ENCODE results near the gene RAB3GAP2. TPM values are rescaled to one million over a fixed set of nuclear protein-coding genes. Genes with fewer than 3 reads are reported as not detected.
A peak's percentile ranks its signal among the peaks of the same experiment; 100 is the strongest.
"Not testable (repeated sequence)": the region's sequence is repeated elsewhere in the genome, so short reads cannot be mapped to it uniquely, and the experiment has no call there.

The RAB3GAP2 gene
- total RNA-seq, 1 donor from 2014 or later = 21.6 TPM

DNA sequence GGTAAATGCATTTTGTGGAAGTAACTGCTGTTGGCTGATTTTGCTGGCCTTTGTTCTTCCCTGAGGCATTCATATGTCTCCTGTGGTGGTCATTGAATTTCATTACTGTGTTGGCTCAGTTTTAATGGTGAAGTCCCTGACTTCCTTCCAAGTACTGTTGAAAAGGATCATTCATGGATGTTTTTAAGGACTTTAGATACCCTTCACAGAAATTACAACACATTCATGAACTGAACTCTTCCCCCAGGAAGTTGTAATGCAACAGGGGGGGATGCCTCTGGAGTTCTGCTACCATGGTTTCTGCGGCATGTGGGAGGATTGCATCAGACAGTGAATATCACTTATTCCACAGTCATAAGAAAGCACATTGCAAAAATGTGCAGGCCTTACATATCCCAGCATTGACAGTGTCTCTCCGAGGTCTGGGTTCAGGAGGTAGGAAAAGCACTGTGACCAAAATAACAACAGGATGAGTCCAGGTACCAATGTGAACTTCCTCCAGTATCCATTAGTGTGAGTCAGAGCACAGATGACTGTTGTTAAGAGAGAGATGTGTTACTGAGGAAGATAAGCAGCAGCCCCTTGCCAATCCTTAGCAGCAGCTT, 2.1 kb upstream of the RAB3GAP2 start:
- no peak for DNase-seq (ENCODE audit: low read depth)
- H3K4me3 ChIP-seq (ENCODE audit: low read depth, low read length) = no peak overlapping the region
- TF ChIP-seq, protein P1, sequence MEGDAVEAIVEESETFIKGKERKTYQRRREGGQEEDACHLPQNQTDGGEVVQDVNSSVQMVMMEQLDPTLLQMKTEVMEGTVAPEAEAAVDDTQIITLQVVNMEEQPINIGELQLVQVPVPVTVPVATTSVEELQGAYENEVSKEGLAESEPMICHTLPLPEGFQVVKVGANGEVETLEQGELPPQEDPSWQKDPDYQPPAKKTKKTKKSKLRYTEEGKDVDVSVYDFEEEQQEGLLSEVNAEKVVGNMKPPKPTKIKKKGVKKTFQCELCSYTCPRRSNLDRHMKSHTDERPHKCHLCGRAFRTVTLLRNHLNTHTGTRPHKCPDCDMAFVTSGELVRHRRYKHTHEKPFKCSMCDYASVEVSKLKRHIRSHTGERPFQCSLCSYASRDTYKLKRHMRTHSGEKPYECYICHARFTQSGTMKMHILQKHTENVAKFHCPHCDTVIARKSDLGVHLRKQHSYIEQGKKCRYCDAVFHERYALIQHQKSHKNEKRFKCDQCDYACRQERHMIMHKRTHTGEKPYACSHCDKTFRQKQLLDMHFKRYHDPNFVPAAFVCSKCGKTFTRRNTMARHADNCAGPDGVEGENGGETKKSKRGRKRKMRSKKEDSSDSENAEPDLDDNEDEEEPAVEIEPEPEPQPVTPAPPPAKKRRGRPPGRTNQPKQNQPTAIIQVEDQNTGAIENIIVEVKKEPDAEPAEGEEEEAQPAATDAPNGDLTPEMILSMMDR (conservative IDR thresholded peaks at IDR 0.05; ENCODE audit: low read depth, low read length) = no peak

DNA sequence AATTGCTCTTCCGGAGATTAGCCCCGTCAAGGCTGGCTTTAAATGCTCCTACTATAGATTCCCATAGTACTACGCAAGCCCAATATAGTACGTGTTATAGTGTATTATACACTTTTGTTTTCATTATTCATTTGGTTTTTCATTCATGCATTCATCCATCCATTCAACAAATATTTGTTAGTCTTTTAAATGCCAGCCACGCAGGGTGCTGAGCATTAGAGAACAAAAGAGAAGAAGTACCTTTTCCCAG, 513 bp upstream of the RAB3GAP2 start:
- no peak for DNase-seq (ENCODE audit: low read depth)
- TF ChIP-seq, protein P1 (conservative IDR thresholded peaks at IDR 0.05; ENCODE audit: low read depth, low read length) = no peak
- H3K4me3 ChIP-seq (ENCODE audit: low read depth, low read length) = peak overlapping the region; percentile 89

DNA sequence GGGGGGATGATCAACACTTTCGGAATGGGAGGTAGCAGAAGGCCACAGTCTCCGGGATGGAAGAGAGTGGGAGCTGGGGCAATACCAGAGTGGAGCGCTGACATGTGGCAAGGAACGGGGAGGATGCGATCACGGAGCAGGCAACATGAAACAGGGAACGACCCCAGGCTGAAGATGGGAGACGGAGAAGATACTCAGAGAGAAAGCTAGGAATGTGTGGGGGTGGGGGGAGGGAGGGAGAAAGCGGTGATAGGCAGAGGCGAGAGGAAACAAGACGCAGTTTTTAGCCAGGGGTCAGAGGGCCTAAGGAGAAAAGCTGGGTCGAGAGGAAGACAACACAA, 577 bp downstream of the RAB3GAP2 start:
- no peak for DNase-seq (ENCODE audit: low read depth)
- H3K4me3 ChIP-seq (ENCODE audit: low read depth, low read length) = peak overlapping the region; percentile 89
- TF ChIP-seq, protein P1 (conservative IDR thresholded peaks at IDR 0.05; ENCODE audit: low read depth, low read length) = no peak

DNA sequence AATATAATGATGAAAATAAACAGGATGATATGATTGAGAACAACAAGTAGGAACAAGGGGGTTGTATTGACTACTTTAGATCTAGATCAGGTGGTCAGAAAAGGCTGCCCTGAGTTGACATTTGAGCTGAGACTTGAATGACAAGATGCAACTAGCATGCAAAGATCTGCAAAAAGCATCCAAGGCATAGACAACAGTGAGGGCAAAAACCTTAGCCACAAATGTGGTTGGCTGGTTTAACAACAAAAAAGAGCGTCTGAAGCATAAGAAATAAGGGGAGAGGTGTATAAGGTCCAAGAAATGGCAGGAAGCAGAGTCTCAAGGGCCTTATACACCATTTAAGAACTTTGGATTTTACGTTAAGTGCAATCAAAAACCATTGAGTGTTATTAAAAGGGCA, 3.2 kb downstream of the RAB3GAP2 start:
- TF ChIP-seq, protein P1 (conservative IDR thresholded peaks at IDR 0.05; ENCODE audit: low read depth, low read length) = no peak
- DNase-seq (ENCODE audit: low read depth) = no peak
- no peak overlapping the region for H3K4me3 ChIP-seq (ENCODE audit: low read depth, low read length)

DNA sequence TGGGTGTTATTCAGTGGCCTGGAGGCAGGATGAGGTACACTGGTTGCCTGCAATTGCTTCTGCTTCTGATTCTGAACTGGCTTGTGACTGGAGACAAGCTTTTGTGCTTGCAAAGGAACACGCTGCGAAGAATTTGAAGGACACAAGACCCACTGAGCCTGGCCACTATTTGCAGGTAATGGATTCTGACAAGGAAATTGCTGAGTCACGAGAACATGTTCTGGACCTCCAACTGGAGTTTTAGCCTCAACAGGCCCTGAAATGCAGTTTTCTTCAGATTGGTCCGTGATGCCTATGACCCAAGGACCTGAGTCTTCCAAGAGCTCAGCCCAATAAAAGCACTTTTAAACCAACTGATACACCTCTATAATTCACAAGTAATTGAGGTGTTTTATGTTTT, 4.6 kb downstream of the RAB3GAP2 start:
- TF ChIP-seq, protein P1 (conservative IDR thresholded peaks at IDR 0.05; ENCODE audit: low read depth, low read length) = no peak

DNA sequence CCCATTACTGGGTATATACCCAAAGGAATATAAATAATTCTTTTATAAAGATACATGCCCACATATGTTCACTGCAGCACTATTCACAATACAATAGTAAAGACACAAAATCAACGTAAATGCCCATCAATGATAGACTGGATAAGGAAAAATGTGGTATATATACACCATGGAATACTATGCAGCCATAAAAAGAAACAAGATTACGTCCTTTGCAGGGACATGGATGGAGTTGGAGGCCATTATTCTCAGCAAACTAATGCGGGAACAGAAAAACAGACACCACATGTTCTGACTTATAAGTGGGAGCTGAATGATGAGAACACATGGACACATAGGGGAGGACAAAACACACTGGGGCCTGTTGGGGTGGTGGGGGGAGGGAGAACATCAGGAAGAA, 12.0 kb downstream of the RAB3GAP2 start:
- H3K4me3 ChIP-seq (ENCODE audit: low read depth, low read length) = not testable (repeated sequence)

More for the DNA sequence above, 4.6 kb downstream of the RAB3GAP2 start:
- H3K4me3 ChIP-seq (ENCODE audit: low read depth, low read length) = no peak overlapping the region
- DNase-seq (ENCODE audit: low read depth) = no peak

DNA sequence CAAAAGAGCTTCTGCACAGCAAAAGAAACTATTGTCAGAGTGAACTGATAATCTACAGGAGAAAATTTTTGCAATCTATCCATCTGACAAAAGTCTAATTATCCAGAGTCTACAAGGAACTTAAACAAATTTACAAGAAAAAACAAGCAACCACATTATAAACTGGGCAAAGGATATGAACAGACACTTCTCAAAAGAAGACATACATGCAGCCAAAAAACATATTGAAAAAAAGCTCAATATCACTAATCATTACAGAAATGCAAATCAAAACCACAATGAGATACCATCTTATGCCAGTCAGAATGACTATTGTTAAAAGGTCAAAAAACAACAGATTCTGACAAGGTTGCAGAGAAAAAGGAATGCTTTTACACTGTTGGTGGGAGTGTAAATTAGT, 12.5 kb downstream of the RAB3GAP2 start:
- DNase-seq (ENCODE audit: low read depth); H3K4me3 ChIP-seq (ENCODE audit: low read depth, low read length): not testable (repeated sequence)

More for the DNA sequence above, 12.0 kb downstream of the RAB3GAP2 start:
- not testable (repeated sequence) for DNase-seq (ENCODE audit: low read depth)

DNA sequence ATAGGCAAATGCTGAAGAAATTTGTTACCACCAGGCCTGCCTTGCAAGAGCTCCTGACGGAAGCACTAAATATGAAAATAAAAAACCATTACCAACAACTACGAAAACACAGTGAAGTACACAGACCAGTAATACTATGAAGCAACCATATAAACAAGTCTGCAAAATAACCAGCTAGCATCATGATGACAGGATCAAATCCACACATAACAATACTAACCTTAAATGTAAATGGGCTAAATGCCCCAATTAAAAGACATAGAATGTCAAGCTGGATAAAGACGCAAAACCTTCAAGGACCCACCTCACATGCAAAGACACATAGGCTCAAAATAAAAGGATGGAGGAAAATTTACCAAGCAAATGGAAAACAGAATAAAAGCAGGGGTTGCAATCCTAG, 16.1 kb downstream of the RAB3GAP2 start:
- not testable (repeated sequence) for H3K4me3 ChIP-seq (ENCODE audit: low read depth, low read length); DNase-seq (ENCODE audit: low read depth)

DNA sequence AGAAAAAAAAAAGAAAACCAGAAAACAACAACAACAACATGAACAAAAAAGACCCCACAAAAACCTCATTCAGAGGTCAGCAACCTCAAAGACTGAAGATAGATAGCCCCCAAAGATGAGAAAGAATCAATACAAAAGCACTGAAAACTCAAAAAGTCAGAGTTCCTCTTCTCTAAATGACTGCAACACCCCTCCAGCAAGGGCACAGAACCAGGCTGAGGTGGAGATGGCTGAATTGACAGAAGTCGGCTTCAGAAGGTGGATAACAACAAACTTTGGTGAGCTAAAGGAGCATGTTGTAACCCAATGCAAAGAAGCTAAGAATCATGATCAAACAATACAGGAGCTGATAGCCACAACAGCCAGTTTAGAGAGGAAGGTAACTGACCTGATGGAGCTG, 17.0 kb downstream of the RAB3GAP2 start:
- TF ChIP-seq, protein P1 (conservative IDR thresholded peaks at IDR 0.05; ENCODE audit: low read depth, low read length) = no peak
- no peak for DNase-seq (ENCODE audit: low read depth)
- H3K4me3 ChIP-seq (ENCODE audit: low read depth, low read length) = no peak overlapping the region

DNA sequence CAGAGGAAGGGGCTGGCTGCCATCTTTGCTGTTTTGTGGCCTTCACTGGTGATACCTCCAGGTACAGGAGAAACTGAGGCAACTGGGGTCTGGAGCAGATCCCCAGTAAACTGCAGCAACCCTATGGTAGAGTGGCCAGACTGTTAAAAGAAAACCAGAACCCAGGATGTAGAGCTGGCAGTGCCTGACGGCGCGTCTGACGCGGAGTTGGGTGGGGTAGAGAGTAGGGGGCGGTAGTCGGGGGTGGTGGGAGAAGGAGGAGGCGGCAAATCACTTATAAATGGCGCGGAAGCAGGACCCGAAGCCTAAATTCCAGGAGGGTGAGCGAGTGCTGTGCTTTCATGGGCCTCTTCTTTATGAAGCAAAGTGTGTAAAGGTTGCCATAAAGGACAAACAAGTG, 19.0 kb downstream of the RAB3GAP2 start:
- DNase-seq (ENCODE audit: low read depth); H3K4me3 ChIP-seq (ENCODE audit: low read depth, low read length): not testable (repeated sequence)

Data from epithelial cell of proximal tubule (primary cell).